OCI-LY3 (cell line): ENCODE measurements around the gene THRB.

ENCODE experiments used
- CTCF ChIP-seq: fragments of 200-600, 300-600 bp; sonication (generic); IDR thresholded peaks from 2 replicates; pipeline ENCODE4 v1.5.1; 2014; ENCODE audit warnings: antibody characterized with exemption, low read length, low read depth
- EZH2phosphoT487 ChIP-seq: fragments of 200-600 bp; shearing (Covaris generic); IDR thresholded peaks from 2 replicates; pipeline ENCODE4 v1.6.1; 2018; ENCODE audit warnings: antibody characterized with exemption, mixed run types, low read depth

- no peak for TF ChIP-seq EZH2phosphoT487
- no peak for TF ChIP-seq CTCF
Observed at GRCh38 chr3:24332092-24332491, 162.6 kb downstream of the THRB start.
